PC-9 (cell line): ENCODE measurements around the gene OR2B2. TPM values are rescaled to one million over a fixed set of nuclear protein-coding genes. Genes with fewer than 3 reads are reported as not detected.
A peak's percentile ranks its signal among the peaks of the same experiment; 100 is the strongest.

ENCODE experiments used
- BruUV-seq: library from RNA; stranded (reverse); fragments of 400-500 nt; replicated peaks from 2 replicates; lab custom pipeline; 2021; lab: Mats Ljungman, UMichigan
- CTCF ChIA-PET: fragments of 300-600 bp; sonication (Branson Sonifier 250); formaldehyde crosslinking; loops from one replicate; lab custom pipeline; 2022; ENCODE audit warnings: antibody characterized with exemption; lab: Charles Lee
- POLR2A ChIA-PET: fragments of 300-600 bp; sonication (Branson Sonifier 250); formaldehyde crosslinking; loops from one replicate; lab custom pipeline; 2022; ENCODE audit warnings: antibody characterized with exemption; ENCODE audit not compliant: unreplicated experiment; lab: Charles Lee
- DNase-seq, 2 experiments: peaks; one replicate each; pipeline versions ENCODE4 v3.0.0 to v3.0.0-alpha.2; 2015 to 2022; ENCODE audit warnings: mixed read lengths in 1 of 2
- H2AFZ ChIP-seq: fragments of 200-600 bp; sonication (generic); 2 replicates; pipeline ENCODE4 v1.8.1; 2017; ENCODE audit warnings: antibody characterized with exemption
- H3F3A ChIP-seq: fragments of 200-600 bp; sonication (generic); 2 replicates; pipeline ENCODE4 v1.8.1; 2017; ENCODE audit warnings: antibody characterized with exemption, mild to moderate bottlenecking, low read depth; ENCODE audit not compliant: insufficient read depth
- H3K27ac ChIP-seq: fragments of 200-600 bp; sonication (generic); 2 replicates; pipeline ENCODE4 v1.6.1; 2016; ENCODE audit warnings: mixed run types
- H3K27me3 ChIP-seq: fragments of 200-600 bp; sonication (generic); 2 replicates; pipeline ENCODE4 v1.6.1; 2016; ENCODE audit warnings: low read depth, mixed run types; ENCODE audit not compliant: insufficient read depth
- H3K36me3 ChIP-seq: fragments of 200-600 bp; sonication (generic); 2 replicates; pipeline ENCODE4 v1.6.1; 2016; ENCODE audit warnings: low read depth, mixed run types
- H3K4me1 ChIP-seq: fragments of 200-600 bp; sonication (generic); replicated peaks from 2 replicates; pipeline ENCODE4 v1.6.1; 2016; ENCODE audit warnings: mixed run types; ENCODE audit not compliant: insufficient read depth
- H3K4me2 ChIP-seq: fragments of 200-600 bp; sonication (generic); 2 replicates; pipeline ENCODE4 v1.6.1; 2017; ENCODE audit warnings: mixed run types
- H3K4me3 ChIP-seq: fragments of 200-600 bp; sonication (generic); 2 replicates; pipeline ENCODE4 v1.6.1; 2016; ENCODE audit warnings: mixed run types
- H3K79me2 ChIP-seq: fragments of 200-600 bp; sonication (generic); 2 replicates; pipeline ENCODE4 v1.6.1; 2017; ENCODE audit warnings: low read depth, mixed run types
- H3K9me2 ChIP-seq: fragments of 200-600 bp; sonication (generic); 2 replicates; pipeline ENCODE4 v1.8.1; 2017; ENCODE audit warnings: mild to moderate bottlenecking; ENCODE audit not compliant: insufficient read depth
- H3K9me3 ChIP-seq: fragments of 200-600 bp; sonication (generic); 2 replicates; pipeline ENCODE4 v1.8.1; 2016; ENCODE audit warnings: low read depth; ENCODE audit not compliant: insufficient read depth
- H4K20me1 ChIP-seq: fragments of 200-600 bp; sonication (generic); 2 replicates; pipeline ENCODE4 v1.8.1; 2017; ENCODE audit not compliant: insufficient read depth
- CTCF ChIP-seq: fragments of 200-600 bp; sonication (generic); conservative IDR thresholded peaks from 2 replicates; pipeline ENCODE4 v1.6.1; 2017; ENCODE audit warnings: mixed run types, antibody characterized with exemption, mild to moderate bottlenecking, moderate library complexity
- EZH2 ChIP-seq: fragments of 200-600 bp; sonication (generic); IDR thresholded peaks from 2 replicates; pipeline ENCODE4 v1.8.0; 2017; ENCODE audit warnings: antibody characterized with exemption, low read depth
- intact Hi-C: fragments of 100-400 bp; cut with micrococcal nuclease; formaldehyde crosslinking; loops from one replicate; pipeline ENCODE4 v1.10.0; 2022; ENCODE audit not compliant: unreplicated experiment
- total RNA-seq: library from RNA; stranded (reverse); gene quantifications from 2 replicates; pipeline ENCODE4 v1.2.3, GENCODE V29; 2021

OR2B2 gene
- total RNA-seq, 1 experiment from 2014 or later, result not detected

DNA sequence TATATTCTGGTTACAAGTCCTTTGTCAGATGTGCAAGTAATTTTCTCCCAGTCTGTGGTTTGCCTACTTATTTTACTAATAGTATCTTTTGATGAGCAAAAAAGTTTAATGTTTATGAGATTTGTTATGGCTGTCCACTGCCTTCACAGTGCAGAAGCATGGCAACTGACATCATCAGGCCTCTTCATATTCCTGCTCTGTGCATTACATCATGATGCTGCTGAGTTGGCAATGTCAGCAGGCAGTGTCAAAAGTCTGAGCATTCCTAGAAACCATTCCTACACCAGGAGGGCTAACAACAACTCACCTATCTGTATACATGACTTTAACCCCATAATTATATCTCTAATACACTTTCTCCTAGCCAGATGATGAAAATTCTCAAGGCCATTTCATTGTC is 10.8 kb upstream of the OR2B2 start:
- TF ChIP-seq EZH2, result no peak
- no peak for TF ChIP-seq CTCF
- Histone ChIP-seq H4K20me1 (no peaks in the 10 kb centered on the region), H2AFZ (no peak overlapping the region), H3K79me2 (no peaks in the 10 kb centered on the region), H3K9me3 (no peaks in the 10 kb centered on the region), H3K4me3 (no peak overlapping the region), H3K27me3 (no peaks in the 10 kb centered on the region), H3F3A (no peaks in the 10 kb centered on the region), H3K36me3 (no peaks in the 10 kb centered on the region), H3K9me2 (no peaks in the 10 kb centered on the region), H3K4me1 (no peaks in the 10 kb centered on the region), H3K4me2 (no peak overlapping the region), H3K27ac (no peak overlapping the region)
- no peak for DNase-seq
- CTCF ChIA-PET, result no interaction called here
- POLR2A ChIA-PET, result no interaction called here
- BruUV-seq, result no TSS peak
- intact Hi-C loops, result loop anchor here (1.0 kb wide), 1 partner anchor 9 kb away; no protein-coding TSS in a partner anchor

- ChIA-PET POLR2A (interaction anchor here (0.6 kb wide), 1 partner anchor 15 kb away, joined by 3 read pairs; a partner anchor contains a TSS), CTCF (no interaction called here)
- Histone ChIP-seq H3K36me3 (no peaks in the 10 kb centered on the region), H3K4me1 (no peaks in the 10 kb centered on the region), H2AFZ (no peak overlapping the region), H3K27me3 (no peaks in the 10 kb centered on the region), H3K9me3 (no peaks in the 10 kb centered on the region), H3K4me3 (no peak overlapping the region), H4K20me1 (no peaks in the 10 kb centered on the region), H3K27ac (no peak overlapping the region), H3K79me2 (no peaks in the 10 kb centered on the region), H3F3A (peaks cover 10% of the 10 kb centered on the region), H3K9me2 (no peaks in the 10 kb centered on the region), H3K4me2 (no peak overlapping the region)
- intact Hi-C loops, result no loop called here
- DNase-seq, result no peak
- TF ChIP-seq CTCF (no peak), EZH2 (no peak)
- no TSS peak for BruUV-seq
Measured at GRCh38 chr6:27908017-27908416, 4.2 kb downstream of the OR2B2 start.

DNA sequence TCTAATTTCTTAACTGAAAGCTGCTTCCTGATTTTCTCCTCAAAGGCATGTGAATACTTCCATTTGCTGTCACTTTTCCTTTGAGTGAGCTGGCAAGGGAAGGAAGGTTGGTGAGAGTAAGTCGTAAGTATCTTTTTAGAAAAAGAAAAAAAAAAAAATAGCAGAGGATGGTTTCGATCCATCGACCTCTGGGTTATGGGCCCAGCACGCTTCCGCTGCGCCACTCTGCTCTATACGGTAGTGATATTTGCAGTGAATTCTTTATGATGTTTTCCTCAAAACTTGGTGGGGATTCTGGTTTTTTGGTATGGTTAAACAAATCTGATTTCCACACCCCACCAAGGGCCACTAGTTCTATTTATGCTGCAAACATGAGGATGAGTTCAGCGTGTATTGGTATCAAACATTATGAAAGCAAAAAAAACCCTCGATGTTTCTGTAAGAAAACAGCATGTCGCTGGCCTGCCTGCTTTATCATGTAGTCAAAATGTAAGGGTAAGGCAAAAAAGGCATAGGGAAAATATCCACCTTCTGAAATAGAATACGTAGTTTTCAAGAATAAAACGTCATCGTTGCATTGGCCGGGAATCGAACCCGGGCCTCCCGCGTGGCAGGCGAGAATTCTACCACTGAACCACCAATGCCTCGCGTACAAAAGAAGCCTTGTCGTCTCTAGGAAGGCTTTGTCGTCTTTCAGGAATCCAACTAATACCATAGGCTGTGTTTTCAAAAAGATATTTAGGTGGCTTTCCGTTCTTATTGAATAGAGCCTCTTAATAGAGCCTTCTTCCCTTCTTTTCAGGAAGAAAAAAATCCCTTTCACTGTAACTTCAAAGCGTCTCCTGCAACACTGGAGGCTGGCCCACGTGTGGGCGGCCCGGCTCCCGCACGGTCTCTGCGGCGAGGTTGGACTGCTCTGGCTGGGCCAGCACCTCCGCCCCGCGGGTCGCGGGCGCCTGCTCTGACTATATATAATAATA is 9.6 kb downstream of the OR2B2 start:
- POLR2A ChIA-PET, result interaction anchor here (0.5 to 0.7 kb wide), 3 partner anchors 9 to 1703 kb away, joined by 4 to 9 read pairs (median 5); partner anchors contain the start of gene ZSCAN26
- Histone ChIP-seq H3K79me2 (no peaks in the 10 kb centered on the region), H3K4me3 (peak overlapping the region; percentile 73), H4K20me1 (no peaks in the 10 kb centered on the region), H3F3A (peaks cover 20% of the 10 kb centered on the region), H3K4me1 (peaks cover 9% of the 10 kb centered on the region), H3K27me3 (no peaks in the 10 kb centered on the region), H3K9me3 (no peaks in the 10 kb centered on the region), H3K4me2 (peak overlapping the region; percentile 77), H3K36me3 (no peaks in the 10 kb centered on the region), H2AFZ (peak overlapping the region; percentile 84), H3K27ac (peak overlapping the region; percentile 74), H3K9me2 (no peaks in the 10 kb centered on the region)
- TF ChIP-seq CTCF (no peak), EZH2 (no peak)
- no TSS peak for BruUV-seq
- intact Hi-C loops, result loop anchor here (2.0 to 5.0 kb wide), 4 partner anchors 178 to 480 kb away; partner anchors contain the start of gene ZNF165
- CTCF ChIA-PET, result interaction anchor here (0.6 kb wide), 4 partner anchors 53 to 1709 kb away, joined by 4 to 6 read pairs (median 5); no protein-coding TSS in a partner anchor
- peak; percentile 76 to 86 for DNase-seq
